EL (cell line): ENCODE measurements around the gene ACP2.
A peak's percentile ranks its signal among the peaks of the same experiment; 100 is the strongest.

ENCODE experiments used
- DNase-seq: peaks from one replicate; pipeline ENCODE4 v3.0.0-alpha.2; 2016

Gene ACP2

GRCh38 chr11:47248664-47249377 lies at the start of gene ACP2:
ACP2 (minus strand) TSS chr11:47248814; CDS start chr11:47248789, 25 bp downstream.
- peak; percentile 88 for DNase-seq

GRCh38 chr11:47296045-47296444 lies 47.4 kb upstream of the ACP2 start:
- DNase-seq, result no peak

GRCh38 chr11:47295385-47295784 lies 46.8 kb upstream of the ACP2 start:
- no peak for DNase-seq

GRCh38 chr11:47289856-47290255 lies 41.2 kb upstream of the ACP2 start:
- DNase-seq, result no peak

GRCh38 chr11:47288066-47288465 lies 39.5 kb upstream of the ACP2 start:
- no peak for DNase-seq

GRCh38 chr11:47285969-47286770 lies 37.6 kb upstream of the ACP2 start:
- no peak for DNase-seq

- no peak for DNase-seq
Observed at GRCh38 chr11:47284151-47284550, 35.5 kb upstream of the ACP2 start.

GRCh38 chr11:47282462-47282861 lies 33.8 kb upstream of the ACP2 start:
- DNase-seq, result no peak

- no peak for DNase-seq
Observed at GRCh38 chr11:47280860-47281259, 32.2 kb upstream of the ACP2 start.

- no peak for DNase-seq
Observed at GRCh38 chr11:47280099-47280498, 31.5 kb upstream of the ACP2 start.

- no peak for DNase-seq
Observed at GRCh38 chr11:47278769-47279168, 30.2 kb upstream of the ACP2 start.

GRCh38 chr11:47278058-47278457 lies 29.4 kb upstream of the ACP2 start:
- DNase-seq, result no peak

- DNase-seq, result no peak
Observed at GRCh38 chr11:47276923-47277322, 28.3 kb upstream of the ACP2 start.

- DNase-seq, result no peak
Observed at GRCh38 chr11:47274495-47275235, 26.1 kb upstream of the ACP2 start.

GRCh38 chr11:47272706-47273105 lies 24.1 kb upstream of the ACP2 start:
- no peak for DNase-seq

GRCh38 chr11:47271961-47272661 lies 23.5 kb upstream of the ACP2 start:
- no peak for DNase-seq

- no peak for DNase-seq
Observed at GRCh38 chr11:47271328-47271727, 22.7 kb upstream of the ACP2 start.

GRCh38 chr11:47270331-47271271 lies 22.0 kb upstream of the ACP2 start:
- peak; percentile 67 for DNase-seq

GRCh38 chr11:47269829-47270305 lies 21.3 kb upstream of the ACP2 start, which contains the start of gene MADD:
MADD (plus strand) TSS chr11:47270133.
- DNase-seq, result peak; percentile 89

GRCh38 chr11:47269002-47269828 lies 20.6 kb upstream of the ACP2 start:
- DNase-seq, result peak; percentile 90
